HepG2 (cell line): ENCODE measurements around the gene VPS37B.

Experiments
- FOXK1 ChIP-seq: sonication (generic); formaldehyde crosslinking; IDR thresholded peaks from 2 replicates; pipeline ENCODE4 v1.4.0; 2020; ENCODE audit warnings: low read depth, missing genetic modification reagents, borderline replicate concordance
- PATZ1 ChIP-seq: sonication (generic); formaldehyde crosslinking; IDR thresholded peaks from 2 replicates; pipeline ENCODE4 v1.4.0; 2020; ENCODE audit warnings: missing genetic modification reagents
- RAD21 ChIP-seq: fragments of 450-650 bp; formaldehyde crosslinking; IDR thresholded peaks from 2 replicates; pipeline ENCODE4 v1.5.0; 2020; ENCODE audit warnings: mild to moderate bottlenecking
- SUZ12 ChIP-seq: fragments of 150-350 bp; IDR thresholded peaks from 2 replicates; pipeline ENCODE4 v1.6.1; 2014; ENCODE audit warnings: low read depth, low read length
- USF2 ChIP-seq, 2 experiments: sonication (generic) in 1 of 2; formaldehyde crosslinking in 1 of 2; IDR thresholded peaks; 2 replicates each; pipeline versions ENCODE4 v1.5.1 to v1.6.1; 2011 to 2020; ENCODE audit warnings: borderline replicate concordance in 1 of 2, low read depth in 1 of 2, low read length in 1 of 2, mild to moderate bottlenecking in 1 of 2, missing genetic modification reagents in 1 of 2, moderate library complexity in 1 of 2
- YY1 ChIP-seq: IDR thresholded peaks from 2 replicates; pipeline ENCODE4 v1.6.1; 2011; ENCODE audit warnings: low read length, low read depth, moderate library complexity, mild to moderate bottlenecking; ENCODE audit not compliant: insufficient read depth, insufficient replicate concordance
- ZBTB34 ChIP-seq: sonication (generic); formaldehyde crosslinking; IDR thresholded peaks from 2 replicates; pipeline ENCODE4 v1.8.0; 2022; ENCODE audit warnings: mild to moderate bottlenecking, missing genetic modification reagents
- ZNF30 ChIP-seq: sonication (generic); formaldehyde crosslinking; IDR thresholded peaks from 2 replicates; pipeline ENCODE4 v1.5.0; 2020; ENCODE audit warnings: mild to moderate bottlenecking, missing genetic modification reagents
- ZNF710 ChIP-seq: sonication (generic); formaldehyde crosslinking; IDR thresholded peaks from 2 replicates; pipeline ENCODE4 v1.5.0; 2020; ENCODE audit warnings: mild to moderate bottlenecking, missing genetic modification reagents, borderline replicate concordance

- TF ChIP-seq YY1 (no peak), FOXK1 (CRISPR knock-in tag) (no peak), ZNF710 (CRISPR knock-in tag) (no peak), RAD21 (CRISPR knock-in tag) (no peak), ZBTB34 (CRISPR knock-in tag) (no peak), PATZ1 (CRISPR knock-in tag) (no peak), USF2 (IDR thresholded peaks at IDR 0.05; ENCODE audit: low read depth, low read length) (no peak), USF2 (CRISPR knock-in tag; IDR thresholded peaks at IDR 0.05; ENCODE audit: borderline replicate concordance) (no peak), SUZ12 (no peak), ZNF30 (no peak)
Measured at GRCh38 chr12:122864894-122865253, 31.1 kb downstream of the VPS37B start.
